Activated B cell treated with CpG ODN at 0.5 μM for 24 hours (primary cell): Measurements from ENCODE around the gene C3orf52. TPM values are rescaled to one million over a fixed set of nuclear protein-coding genes. Genes with fewer than 3 reads are reported as not detected.

Source experiments
- ATAC-seq: fragments of 200-7000 bp; cut with Tn5 transposase; one replicate; pipeline ENCODE4 v1.10.0; 2021; ENCODE audit warnings: low read depth, mild to moderate bottlenecking, moderate library complexity
- CTCF ChIA-PET: fragments of 350-600 bp; sonication (Branson Sonifier 250); formaldehyde crosslinking; loops from one replicate; lab custom pipeline; 2021; ENCODE audit warnings: antibody characterized with exemption; lab: Charles Lee
- POLR2A ChIA-PET: fragments of 350-600 bp; sonication (Branson Sonifier 250); formaldehyde crosslinking; loops from one replicate; lab custom pipeline; 2021; ENCODE audit warnings: antibody characterized with exemption; lab: Charles Lee
- DNase-seq: peaks from one replicate; pipeline ENCODE4 v3.0.0; 2022
- H3K27ac Mint-ChIP-seq: one replicate; pipeline ENCODE4 v1.8.0; 2020; ENCODE audit warnings: mixed read lengths
- H3K27me3 Mint-ChIP-seq: one replicate; pipeline ENCODE4 v1.8.0; 2021; ENCODE audit warnings: mixed read lengths
- H3K36me3 Mint-ChIP-seq: one replicate; pipeline ENCODE4 v1.8.0; 2021; ENCODE audit warnings: low read depth, mixed read lengths
- H3K4me1 Mint-ChIP-seq: one replicate; pipeline ENCODE4 v1.8.0; 2021; ENCODE audit warnings: mixed read lengths
- H3K4me3 Mint-ChIP-seq: one replicate; pipeline ENCODE4 v1.8.0; 2020; ENCODE audit warnings: mild to moderate bottlenecking, mixed read lengths
- H3K9me3 Mint-ChIP-seq: one replicate; pipeline ENCODE4 v1.8.0; 2020; ENCODE audit warnings: mixed read lengths
- CTCF ChIP-seq: fragments of 200-600 bp; IDR thresholded peaks from one replicate; pipeline ENCODE4 v1.8.0; 2022; ENCODE audit warnings: antibody characterized with exemption, mild to moderate bottlenecking
- intact Hi-C: fragments of 100-400 bp; cut with micrococcal nuclease; formaldehyde crosslinking; loops from one replicate; pipeline ENCODE4 v1.15.1; 2024
- total RNA-seq: library from RNA; stranded (reverse); gene quantifications from 2 replicates; pipeline ENCODE4 v1.2.3, GENCODE V29; 2022

Gene C3orf52
- total RNA-seq, 1 donor from 2014 or later, result 1.4 TPM

DNA sequence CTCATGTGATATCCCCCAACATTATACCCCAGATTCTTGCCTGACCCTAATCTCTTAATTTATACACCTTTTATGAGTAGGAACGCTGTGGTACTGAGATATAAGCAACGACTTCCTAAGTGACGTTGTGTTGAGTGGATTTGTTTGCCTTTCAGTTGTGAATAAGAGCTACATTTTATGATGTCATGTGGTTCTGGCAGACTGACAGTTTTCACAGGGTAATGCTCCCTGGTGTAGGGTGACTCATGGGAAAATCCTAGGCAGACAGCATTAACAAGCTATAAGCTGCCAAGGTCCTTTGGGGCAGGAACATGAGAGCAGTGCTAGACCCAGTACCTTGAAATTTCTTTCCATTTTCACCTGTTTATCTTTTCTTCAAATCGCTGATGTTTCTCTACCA, 11.2 kb downstream of the C3orf52 start:
- Mint-ChIP-seq H3K27ac (no peak overlapping the region), H3K27me3 (no peaks in the 10 kb centered on the region), H3K4me1 (peaks cover 23% of the 10 kb centered on the region), H3K36me3 (no peaks in the 10 kb centered on the region), H3K4me3 (no peak overlapping the region), H3K9me3 (peaks cover 5% of the 10 kb centered on the region)
- POLR2A ChIA-PET, result interaction anchor here (1.2 kb wide), 1 partner anchor 14 kb away, joined by 3 read pairs; no protein-coding TSS in a partner anchor
- no peak for TF ChIP-seq CTCF
- DNase-seq, result no peak
- CTCF ChIA-PET, result interaction anchor here (1.8 kb wide), 1 partner anchor 14 kb away, joined by 6 read pairs; no protein-coding TSS in a partner anchor
- ATAC-seq, result peak; percentile 93
- intact Hi-C loops, result no loop called here

DNA sequence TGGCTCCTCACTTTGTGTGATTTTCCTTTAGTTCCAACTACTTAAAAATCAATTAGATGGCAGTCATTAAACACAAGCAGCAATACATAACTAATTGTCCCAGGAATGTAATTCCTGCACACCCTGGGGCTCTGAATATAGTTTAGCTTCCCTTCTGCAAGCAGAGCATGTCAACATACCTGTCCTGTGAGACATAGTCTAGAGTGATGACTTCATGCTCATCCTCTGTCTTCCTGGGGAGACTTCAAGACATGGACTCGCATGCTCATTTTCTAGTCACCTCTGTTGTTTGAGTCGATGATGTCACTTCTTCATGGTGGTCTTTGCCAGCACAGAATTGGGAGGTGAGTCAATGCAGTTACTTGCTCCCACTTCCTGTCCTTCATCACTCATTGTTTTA, 15.7 kb downstream of the C3orf52 start:
- Mint-ChIP-seq H3K36me3 (no peaks in the 10 kb centered on the region), H3K27me3 (no peaks in the 10 kb centered on the region), H3K27ac (no peak overlapping the region), H3K4me1 (peaks cover 11% of the 10 kb centered on the region), H3K4me3 (no peak overlapping the region), H3K9me3 (peaks cover 5% of the 10 kb centered on the region)
- ChIA-PET POLR2A (no interaction called here), CTCF (no interaction called here)
- intact Hi-C loops, result no loop called here
- no peak for DNase-seq
- TF ChIP-seq CTCF, result no peak
- no peak for ATAC-seq

DNA sequence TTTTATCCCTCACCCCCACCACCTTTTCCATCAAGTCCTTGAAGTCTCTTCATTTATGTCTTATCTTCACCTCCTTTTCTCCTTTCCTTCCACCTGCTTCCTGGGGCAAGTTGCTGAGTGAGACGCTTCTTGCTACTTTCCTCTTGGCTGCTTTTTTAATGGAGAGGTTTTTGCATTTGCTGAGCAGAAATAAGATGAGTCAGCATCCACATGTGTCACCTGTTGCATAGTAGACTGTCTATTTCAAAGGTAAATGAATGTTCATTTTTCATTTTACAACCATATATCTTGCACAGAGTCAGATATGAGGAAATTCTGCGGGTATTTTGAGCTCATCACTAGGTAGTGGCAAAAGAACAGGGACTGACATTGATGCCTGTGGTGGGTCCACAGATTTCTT, 18.6 kb downstream of the C3orf52 start:
- Mint-ChIP-seq H3K4me1 (no peaks in the 10 kb centered on the region), H3K36me3 (no peaks in the 10 kb centered on the region), H3K27ac (no peak overlapping the region), H3K27me3 (no peaks in the 10 kb centered on the region), H3K9me3 (peaks cover 2% of the 10 kb centered on the region), H3K4me3 (no peak overlapping the region)
- intact Hi-C loops, result no loop called here
- TF ChIP-seq CTCF, result no peak
- DNase-seq (no peak), ATAC-seq (no peak)
- ChIA-PET CTCF (no interaction called here), POLR2A (no interaction called here)

- no peak for ATAC-seq
- Mint-ChIP-seq H3K9me3 (no peaks in the 10 kb centered on the region), H3K4me3 (no peak overlapping the region), H3K4me1 (peaks cover 27% of the 10 kb centered on the region), H3K27me3 (no peaks in the 10 kb centered on the region), H3K27ac (no peak overlapping the region), H3K36me3 (no peaks in the 10 kb centered on the region)
- ChIA-PET CTCF (interaction anchor here (0.9 to 4.2 kb wide), 3 partner anchors 29 to 422 kb away, joined by 4 to 64 read pairs (median 20); no protein-coding TSS in a partner anchor), POLR2A (no interaction called here)
- intact Hi-C loops, result no loop called here
- no peak for TF ChIP-seq CTCF
- DNase-seq, result no peak
Measured at GRCh38 chr3:112109322-112109721, 23.1 kb downstream of the C3orf52 start.

DNA sequence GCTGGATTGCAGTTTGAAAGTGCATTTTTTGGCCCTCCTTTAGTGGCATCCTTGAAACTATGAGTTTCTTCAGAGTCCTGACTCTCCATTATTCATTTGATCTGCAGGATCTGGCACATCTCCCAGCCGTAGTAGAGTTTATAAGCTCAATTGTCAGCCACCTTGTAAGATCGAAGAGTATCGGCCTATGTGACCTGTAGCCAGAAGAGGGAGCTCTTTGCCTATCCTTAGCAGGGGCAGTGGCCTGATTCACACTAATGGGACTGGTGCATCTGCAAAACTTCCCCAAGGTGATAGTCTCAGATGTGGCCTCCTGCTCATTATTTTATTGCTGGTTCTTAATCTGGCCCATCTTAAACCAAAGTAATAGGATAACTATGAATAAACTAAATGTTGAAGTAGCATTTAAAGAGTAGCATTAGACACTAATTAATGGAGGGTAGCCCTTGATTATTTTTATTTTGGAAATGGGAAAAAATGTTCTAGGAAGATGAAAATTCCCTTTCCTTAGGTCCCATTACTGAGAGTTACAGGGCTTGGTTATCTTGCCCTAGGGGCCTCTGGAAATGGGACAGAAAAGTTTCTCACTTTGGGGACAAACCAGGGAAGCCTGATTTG, 25.7 kb downstream of the C3orf52 start:
- Mint-ChIP-seq H3K36me3 (no peaks in the 10 kb centered on the region), H3K4me3 (no peak overlapping the region), H3K4me1 (peaks cover 53% of the 10 kb centered on the region), H3K27ac (no peak overlapping the region), H3K27me3 (no peaks in the 10 kb centered on the region), H3K9me3 (no peaks in the 10 kb centered on the region)
- ATAC-seq (peak; percentile 79), DNase-seq (no peak)
- ChIA-PET CTCF (interaction anchor here (0.6 to 4.2 kb wide), 37 partner anchors 10 to 1177 kb away, joined by 3 to 64 read pairs (median 5); partner anchors contain the start of genes BTLA, CD200, GCSAM and SLC9C1), POLR2A (interaction anchor here (0.6 to 1.5 kb wide), 11 partner anchors 11 to 470 kb away, joined by 3 to 6 read pairs (median 3); partner anchors contain the start of genes ATG3, CD200, SLC35A5 and SLC9C1)
- intact Hi-C loops, result loop anchor here (1.0 to 10.0 kb wide), 9 partner anchors 21 to 1175 kb away; partner anchors contain the start of genes GCSAM and GTPBP8
- peak; percentile 68 for TF ChIP-seq CTCF
